ENCODE measurements around the gene SDK1.

Gene SDK1

GRCh38 chr7:3589752-3590151 is 288.7 kb downstream of the SDK1 start:
- no peak for DNase-seq (ENCODE audit: low spot score)

- DNase-seq (ENCODE audit: low spot score): no peak
Measured at GRCh38 chr7:3591219-3591618, 290.2 kb downstream of the SDK1 start.

GRCh38 chr7:3591944-3592343 is 290.9 kb downstream of the SDK1 start:
- no peak for DNase-seq (ENCODE audit: low spot score)

GRCh38 chr7:3592401-3593134 is 291.5 kb downstream of the SDK1 start:
- no peak for DNase-seq (ENCODE audit: low spot score)

GRCh38 chr7:3594901-3595300 is 293.8 kb downstream of the SDK1 start:
- no peak for DNase-seq (ENCODE audit: low spot score)

- no peak for DNase-seq (ENCODE audit: low spot score)
Measured at GRCh38 chr7:3598854-3599253, 297.8 kb downstream of the SDK1 start.

GRCh38 chr7:3605222-3605621 is 304.2 kb downstream of the SDK1 start:
- no peak for DNase-seq (ENCODE audit: low spot score)

- no peak for DNase-seq (ENCODE audit: low spot score)
Measured at GRCh38 chr7:3606436-3606835, 305.4 kb downstream of the SDK1 start.

GRCh38 chr7:3607847-3608246 is 306.8 kb downstream of the SDK1 start:
- no peak for DNase-seq (ENCODE audit: low spot score)

- DNase-seq (ENCODE audit: low spot score): no peak
Measured at GRCh38 chr7:3616306-3616705, 315.3 kb downstream of the SDK1 start.

- DNase-seq (ENCODE audit: low spot score): no peak
Measured at GRCh38 chr7:3630081-3630480, 329.0 kb downstream of the SDK1 start.

- DNase-seq (ENCODE audit: low spot score): no peak
Measured at GRCh38 chr7:3634396-3634795, 333.3 kb downstream of the SDK1 start.

- DNase-seq (ENCODE audit: low spot score): no peak
Measured at GRCh38 chr7:3636131-3636860, 335.2 kb downstream of the SDK1 start.

- no peak for DNase-seq (ENCODE audit: low spot score)
Measured at GRCh38 chr7:3639253-3639652, 338.2 kb downstream of the SDK1 start.

- DNase-seq (ENCODE audit: low spot score): no peak
Measured at GRCh38 chr7:3641582-3641981, 340.5 kb downstream of the SDK1 start.

GRCh38 chr7:3643091-3643490 is 342.0 kb downstream of the SDK1 start:
- no peak for DNase-seq (ENCODE audit: low spot score)

- no peak for DNase-seq (ENCODE audit: low spot score)
Measured at GRCh38 chr7:3648276-3648675, 347.2 kb downstream of the SDK1 start.

GRCh38 chr7:3649250-3649649 is 348.2 kb downstream of the SDK1 start:
- no peak for DNase-seq (ENCODE audit: low spot score)

- no peak for DNase-seq (ENCODE audit: low spot score)
Measured at GRCh38 chr7:3649678-3650440, 348.8 kb downstream of the SDK1 start.

- no peak for DNase-seq (ENCODE audit: low spot score)
Measured at GRCh38 chr7:3650844-3651243, 349.8 kb downstream of the SDK1 start.

GRCh38 chr7:3655635-3656034 is 354.6 kb downstream of the SDK1 start:
- DNase-seq (ENCODE audit: low spot score): no peak

GRCh38 chr7:3657206-3657605 is 356.2 kb downstream of the SDK1 start:
- no peak for DNase-seq (ENCODE audit: low spot score)

GRCh38 chr7:3668743-3669142 is 367.7 kb downstream of the SDK1 start:
- DNase-seq (ENCODE audit: low spot score): no peak

All from globus pallidus (tissue), 1 donor.